ENCODE results near the gene RGS14. TPM values are rescaled to one million over a fixed set of nuclear protein-coding genes. Genes with fewer than 3 reads are reported as not detected.

Gene RGS14
- total RNA-seq, 4 donors from 2014 or later, result 10.2 to 29.6 (median 16.4) TPM

GRCh38 chr5:177393206-177393765 lies 35.6 kb downstream of the RGS14 start:
- Histone ChIP-seq H3K9me3 (no peaks in the 10 kb centered on the region), H3K27me3 (peaks cover 0 to 30% of the 10 kb centered on the region in 2 donors), H3K27ac (no peak overlapping the region), H3K4me1 (peaks cover 0 to 18% (median 0%) of the 10 kb centered on the region in 4 donors), H3K36me3 (no peaks in the 10 kb centered on the region), H3K4me3 (no peak overlapping the region)
- no peak for DNase-seq (ENCODE audit: low spot score in 2 of 2)
- TF ChIP-seq POLR2A (IDR thresholded peaks at IDR 0.05), result no peak
- WGBS, 2 donors, result 43 to 54% methylated on average over 1 of the region's 1 CpG

GRCh38 chr5:177393990-177394389 lies 36.3 kb downstream of the RGS14 start:
- DNase-seq (ENCODE audit: low spot score in 2 of 2), result no peak
- Histone ChIP-seq H3K4me3 (no peak overlapping the region), H3K4me1 (peaks cover 0 to 18% (median 0%) of the 10 kb centered on the region in 4 donors), H3K27ac (no peak overlapping the region), H3K36me3 (no peaks in the 10 kb centered on the region), H3K27me3 (peaks cover 0 to 32% of the 10 kb centered on the region in 2 donors), H3K9me3 (no peaks in the 10 kb centered on the region)
- no peak for TF ChIP-seq EP300 (IDR thresholded peaks at IDR 0.05)
- TF ChIP-seq POLR2A (IDR thresholded peaks at IDR 0.05), result no peak
- no peak for TF ChIP-seq CTCF (IDR thresholded peaks at IDR 0.05)
- 68 to 70% methylated on average over 4 to 5 of the region's 5 CpGs for WGBS, 2 donors

- H3K27me3 ChIP-seq, result peaks cover 0 to 46% of the 10 kb centered on the region in 2 donors
- DNase-seq (ENCODE audit: low spot score in 2 of 2), result no peak
- H3K27ac ChIP-seq, result no peak overlapping the region
- H3K4me1 ChIP-seq, result peaks cover 0 to 13% (median 4%) of the 10 kb centered on the region in 4 donors
- no peak for TF ChIP-seq CTCF (IDR thresholded peaks at IDR 0.05)
- TF ChIP-seq POLR2A (IDR thresholded peaks at IDR 0.05), result no peak
- TF ChIP-seq EP300 (IDR thresholded peaks at IDR 0.05), result no peak
- 38 to 51% methylated on average over 7 to 8 of the region's 8 CpGs for WGBS, 2 donors
- no peaks in the 10 kb centered on the region for H3K9me3 ChIP-seq
- H3K4me3 ChIP-seq, result no peak overlapping the region
- H3K36me3 ChIP-seq, result no peaks in the 10 kb centered on the region
Observed at GRCh38 chr5:177396078-177396477, 38.4 kb downstream of the RGS14 start.

- no peak for DNase-seq (ENCODE audit: low spot score in 2 of 2)
- H3K36me3 ChIP-seq, result no peaks in the 10 kb centered on the region
- WGBS, 2 donors, result 80 to 92% methylated on average over 10 of the region's 10 CpGs
- H3K4me3 ChIP-seq, result no peak overlapping the region
- no peaks in the 10 kb centered on the region for H3K9me3 ChIP-seq
- H3K27me3 ChIP-seq, result peaks cover 0 to 53% of the 10 kb centered on the region in 2 donors
- no peak overlapping the region for H3K27ac ChIP-seq
- TF ChIP-seq POLR2A (IDR thresholded peaks at IDR 0.05) (no peak), CTCF (IDR thresholded peaks at IDR 0.05) (no peak), EP300 (IDR thresholded peaks at IDR 0.05) (no peak)
- peaks cover 0 to 13% (median 4%) of the 10 kb centered on the region in 4 donors for H3K4me1 ChIP-seq
Observed at GRCh38 chr5:177396807-177397206, 39.1 kb downstream of the RGS14 start.

- no peak for DNase-seq (ENCODE audit: low spot score in 2 of 2)
- peaks cover 3 to 64% of the 10 kb centered on the region in 2 donors for H3K27me3 ChIP-seq
- peaks cover 0 to 24% (median 10%) of the 10 kb centered on the region in 4 donors for H3K4me1 ChIP-seq
- H3K4me3 ChIP-seq, result no peak overlapping the region
- WGBS, 2 donors, result 87 to 89% methylated on average over 9 to 16 of the region's 16 CpGs
- no peaks in the 10 kb centered on the region for H3K9me3 ChIP-seq
- TF ChIP-seq CTCF (IDR thresholded peaks at IDR 0.05) (no peak), EP300 (IDR thresholded peaks at IDR 0.05) (no peak), POLR2A (IDR thresholded peaks at IDR 0.05) (no peak)
- H3K27ac ChIP-seq, result no peak overlapping the region
- H3K36me3 ChIP-seq, result no peaks in the 10 kb centered on the region
Observed at GRCh38 chr5:177397875-177398390, 40.2 kb downstream of the RGS14 start.

Measured in tibial nerve (tissue), 4 donors.